ELR (cell line): Measurements from ENCODE around the gene CLEC4M.
A peak's percentile ranks its signal among the peaks of the same experiment; 100 is the strongest.
"Not testable (repeated sequence)": the region's sequence is repeated elsewhere in the genome, so short reads cannot be mapped to it uniquely, and the experiment has no call there.

Experiments used
- DNase-seq: peaks from one replicate; pipeline ENCODE4 v3.0.0-alpha.2; 2015; ENCODE audit warnings: low read depth

CLEC4M gene

GRCh38 chr19:7742575-7742974 is 20.5 kb upstream of the CLEC4M start:
- no peak for DNase-seq

- DNase-seq: no peak
These were observed 20.1 kb upstream of the CLEC4M start for GRCh38 chr19:7742991-7743390.

- DNase-seq: no peak
These were observed 19.6 kb upstream of the CLEC4M start for GRCh38 chr19:7743425-7743841.

GRCh38 chr19:7744199-7744786 is 18.8 kb upstream of the CLEC4M start:
- no peak for DNase-seq

DNA sequence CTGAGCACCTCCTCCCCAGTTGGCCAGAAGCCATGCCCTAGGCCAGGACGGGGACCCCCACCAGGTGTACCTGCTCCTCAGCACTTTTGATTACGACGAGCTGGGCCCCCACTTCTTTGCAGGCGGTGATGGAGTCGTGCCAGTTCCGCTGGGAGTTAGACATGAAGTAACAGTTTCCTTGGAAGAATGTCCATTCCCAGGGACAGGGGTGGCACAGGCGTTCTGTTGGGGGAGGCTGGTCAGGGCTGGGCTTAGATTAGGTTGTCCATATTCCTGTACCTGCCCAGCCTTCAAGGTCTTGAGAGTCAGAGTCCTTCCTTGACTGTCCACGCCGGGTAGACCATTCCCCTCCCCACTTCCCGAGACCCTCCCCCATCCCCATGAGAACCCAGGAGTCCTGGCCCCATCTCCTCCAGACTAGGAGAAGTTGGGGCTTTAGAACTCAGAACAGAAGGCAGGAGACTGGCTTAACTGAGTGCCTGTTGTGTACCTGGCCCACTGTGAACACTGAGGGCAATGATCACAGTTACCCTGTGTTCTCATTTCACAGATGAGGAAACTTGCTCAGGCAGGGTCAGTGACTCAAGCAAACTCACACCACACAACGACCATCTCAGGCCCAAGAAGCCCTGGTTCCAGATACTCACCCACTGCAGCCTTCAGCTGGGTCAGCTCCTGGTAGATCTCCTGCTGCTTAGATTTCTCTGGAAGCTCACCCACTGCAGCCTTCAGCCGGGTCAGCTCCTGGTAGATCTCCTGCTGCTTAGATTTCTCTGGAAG is 18.0 kb upstream of the CLEC4M start:
- no peak for DNase-seq

DNA sequence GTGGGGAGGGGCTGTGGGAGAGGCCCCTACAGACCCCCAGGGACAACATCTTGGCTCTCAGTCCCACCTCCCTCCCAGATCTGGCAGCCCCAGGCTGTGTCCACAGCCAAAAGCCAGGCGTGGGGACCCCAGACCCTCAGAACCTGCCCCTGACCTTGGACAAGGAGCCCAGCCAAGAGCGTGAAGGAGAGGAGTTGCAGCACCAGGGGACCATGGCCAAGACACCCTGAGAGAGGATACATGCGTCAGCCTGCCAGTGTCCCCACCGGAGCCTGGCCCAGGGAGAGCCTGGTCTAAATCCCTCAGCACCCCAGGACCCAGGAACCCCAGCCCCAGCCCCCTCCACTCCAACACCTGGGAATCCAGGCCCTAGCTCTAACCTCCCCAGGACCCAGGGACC is 16.7 kb upstream of the CLEC4M start:
- not testable (repeated sequence) for DNase-seq

GRCh38 chr19:7746903-7747884 is 15.8 kb upstream of the CLEC4M start, which contains the start of gene CD209:
TSS of gene CD209 (minus strand) at chr19:7747534. CDS start at chr19:7747511, 23 bp downstream.
- no peak for DNase-seq

GRCh38 chr19:7748171-7748570 is 14.9 kb upstream of the CLEC4M start:
- DNase-seq: no peak

DNA sequence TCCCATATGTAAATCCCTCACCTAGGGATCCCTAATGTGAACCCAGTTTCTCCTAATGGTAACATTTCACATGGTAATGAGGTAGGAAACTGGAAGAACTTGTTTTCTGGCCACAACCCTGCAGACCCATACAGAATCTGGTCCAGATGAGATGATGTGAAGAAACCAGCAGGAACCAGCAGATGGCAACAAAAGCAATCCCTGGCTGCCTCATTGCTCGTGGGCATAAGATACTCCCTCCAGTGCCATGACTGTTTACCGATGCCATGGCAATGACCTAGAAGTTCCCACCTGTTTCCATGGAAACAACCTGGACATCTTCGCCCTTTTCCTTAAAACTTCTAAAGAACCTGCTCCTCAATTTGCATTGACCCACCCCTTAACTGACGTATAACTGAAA is 14.3 kb upstream of the CLEC4M start:
- DNase-seq: peak; percentile 59

GRCh38 chr19:7751157-7751783 is 11.8 kb upstream of the CLEC4M start:
- peak; percentile 39 for DNase-seq

GRCh38 chr19:7756258-7756657 is 6.8 kb upstream of the CLEC4M start:
- no peak for DNase-seq

GRCh38 chr19:7757358-7757757 is 5.7 kb upstream of the CLEC4M start:
- no peak for DNase-seq

DNA sequence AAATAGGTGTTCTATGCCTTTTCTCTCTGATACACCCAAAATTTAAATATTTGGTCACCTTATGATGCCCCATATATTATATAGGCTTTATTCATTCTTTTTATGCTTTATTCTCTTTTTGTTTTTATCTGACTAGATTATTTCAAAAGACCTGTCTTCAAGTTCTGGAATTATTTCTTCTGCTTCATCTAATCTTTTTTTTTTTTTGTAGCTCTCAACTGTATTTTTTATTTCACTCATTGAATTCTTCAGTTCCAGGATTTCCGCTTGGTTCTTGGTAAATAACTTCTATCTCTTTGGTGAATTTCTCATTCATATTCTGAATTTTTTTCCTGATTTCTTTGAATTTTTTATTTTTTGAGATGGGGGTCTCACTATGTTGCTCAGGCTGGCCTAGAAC is 3.9 kb upstream of the CLEC4M start:
- DNase-seq: no peak

DNA sequence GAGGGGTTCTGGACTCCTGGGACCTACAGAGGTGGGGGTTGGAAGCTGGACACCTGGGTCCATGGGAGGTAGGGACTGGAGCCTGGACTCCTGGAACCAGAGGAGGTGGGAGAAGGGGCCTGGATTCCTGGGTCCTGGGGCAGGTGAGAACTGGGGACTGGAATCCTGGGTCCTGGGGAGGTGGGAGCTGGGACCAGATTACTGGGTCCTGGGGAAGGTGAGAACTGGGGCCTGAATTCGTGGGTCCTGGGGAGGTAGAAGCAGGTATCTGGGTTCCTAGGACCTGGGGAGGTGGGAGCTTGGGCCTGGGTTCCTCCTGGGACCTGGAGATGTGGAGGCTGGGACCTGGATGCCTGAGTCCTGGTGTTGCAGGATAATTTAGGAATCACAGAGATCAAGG is 653 bp downstream of the CLEC4M start:
- no peak for DNase-seq

GRCh38 chr19:7764157-7764556 is 1.1 kb downstream of the CLEC4M start:
- not testable (repeated sequence) for DNase-seq

DNA sequence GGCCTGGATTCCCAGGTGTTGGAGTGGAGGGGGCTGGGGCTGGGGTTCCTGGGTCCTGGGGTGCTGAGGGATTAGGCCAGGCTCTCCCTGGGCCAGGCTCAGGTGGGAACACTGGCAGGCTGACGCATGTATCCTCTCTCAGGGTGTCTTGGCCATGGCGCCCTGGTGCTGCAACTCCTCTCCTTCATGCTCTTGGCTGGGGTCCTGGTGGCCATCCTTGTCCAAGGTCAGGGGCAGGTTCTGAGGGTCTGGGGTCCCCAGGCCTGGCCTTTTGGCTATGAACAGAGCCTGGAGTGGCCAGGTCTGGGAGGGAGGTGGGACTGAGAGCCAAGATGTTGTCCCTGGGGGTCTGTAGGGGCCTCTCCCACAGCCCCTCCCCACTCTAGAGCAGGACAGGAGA is 2.0 kb downstream of the CLEC4M start:
- DNase-seq: not testable (repeated sequence)

DNA sequence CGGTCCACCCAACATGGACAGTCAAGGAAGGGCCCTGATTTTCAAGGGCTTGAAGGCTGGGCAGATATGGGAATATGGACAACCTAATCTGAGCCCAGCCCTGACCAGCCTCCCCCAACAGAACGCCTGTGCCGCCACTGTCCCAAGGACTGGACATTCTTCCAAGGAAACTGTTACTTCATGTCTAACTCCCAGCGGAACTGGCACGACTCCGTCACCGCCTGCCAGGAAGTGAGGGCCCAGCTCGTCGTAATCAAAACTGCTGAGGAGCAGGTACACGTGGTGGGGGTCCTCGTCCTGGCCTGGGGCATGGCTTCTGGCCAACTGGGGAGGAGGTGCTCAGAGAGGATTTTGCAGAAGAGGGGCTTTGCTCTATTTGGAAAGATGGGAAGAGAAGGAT is 3.5 kb downstream of the CLEC4M start:
- DNase-seq: no peak

DNA sequence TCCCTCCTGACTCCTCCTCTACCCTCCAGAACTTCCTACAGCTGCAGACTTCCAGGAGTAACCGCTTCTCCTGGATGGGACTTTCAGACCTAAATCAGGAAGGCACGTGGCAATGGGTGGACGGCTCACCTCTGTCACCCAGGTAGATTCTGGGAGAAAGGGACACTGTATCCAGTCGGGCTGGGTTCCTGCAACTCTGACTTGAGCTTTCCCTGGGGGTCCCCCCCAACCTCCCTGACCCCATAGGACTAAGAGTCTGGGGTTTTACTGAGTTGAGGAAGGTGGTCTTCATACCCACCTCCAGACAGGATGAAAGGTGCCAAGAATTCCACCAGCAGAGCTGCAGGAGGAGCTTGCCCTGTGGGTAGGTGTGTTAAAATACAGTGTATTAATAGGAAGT is 4.4 kb downstream of the CLEC4M start:
- DNase-seq: no peak

GRCh38 chr19:7769171-7769570 is 6.1 kb downstream of the CLEC4M start:
- DNase-seq: no peak

DNA sequence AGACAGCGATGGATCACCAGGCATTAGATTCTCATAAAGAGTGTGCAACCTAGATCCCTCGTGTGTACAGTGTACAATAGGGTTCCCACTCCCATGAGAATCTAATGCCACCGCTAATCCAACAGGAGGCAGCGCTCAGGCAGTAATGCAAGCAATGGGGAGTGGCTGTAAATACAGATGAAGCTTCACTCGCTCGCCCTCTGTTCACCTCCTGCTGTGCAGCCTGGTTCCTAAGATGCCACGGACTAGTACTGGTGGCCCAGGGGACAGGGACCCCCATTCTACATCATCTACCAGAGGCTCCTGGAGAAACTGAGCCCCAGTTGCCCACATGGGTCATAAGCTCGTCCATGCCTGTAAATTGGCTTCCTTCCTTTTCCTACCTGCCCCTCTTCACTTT is 8.0 kb downstream of the CLEC4M start:
- DNase-seq: no peak

DNA sequence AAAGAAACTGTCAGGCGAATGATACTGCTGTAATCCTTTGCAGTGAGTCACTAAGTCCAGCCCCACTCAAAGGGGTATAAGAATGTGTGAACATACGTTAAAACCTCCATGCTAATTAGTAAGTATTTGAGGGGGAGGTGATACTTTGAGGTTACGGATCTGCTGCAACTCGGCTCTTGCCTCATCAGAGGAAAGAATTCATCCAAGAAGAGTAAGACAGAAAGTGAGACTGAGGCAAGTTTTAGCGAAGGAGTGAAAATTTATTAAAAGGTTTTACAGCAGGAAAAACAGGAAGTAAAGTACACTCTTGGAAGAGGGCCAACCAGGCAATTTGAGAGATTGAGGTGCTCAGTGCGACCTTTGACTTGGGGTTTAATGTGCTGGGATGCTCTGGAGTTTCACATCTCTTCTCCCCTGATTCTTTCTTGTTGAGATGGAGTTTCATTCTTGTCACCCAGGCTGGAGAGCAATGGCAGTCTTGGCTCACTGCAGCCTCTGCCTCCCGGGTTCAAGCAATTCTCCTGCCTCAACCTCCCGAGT is 9.8 kb downstream of the CLEC4M start:
- peak; percentile 33 for DNase-seq

DNA sequence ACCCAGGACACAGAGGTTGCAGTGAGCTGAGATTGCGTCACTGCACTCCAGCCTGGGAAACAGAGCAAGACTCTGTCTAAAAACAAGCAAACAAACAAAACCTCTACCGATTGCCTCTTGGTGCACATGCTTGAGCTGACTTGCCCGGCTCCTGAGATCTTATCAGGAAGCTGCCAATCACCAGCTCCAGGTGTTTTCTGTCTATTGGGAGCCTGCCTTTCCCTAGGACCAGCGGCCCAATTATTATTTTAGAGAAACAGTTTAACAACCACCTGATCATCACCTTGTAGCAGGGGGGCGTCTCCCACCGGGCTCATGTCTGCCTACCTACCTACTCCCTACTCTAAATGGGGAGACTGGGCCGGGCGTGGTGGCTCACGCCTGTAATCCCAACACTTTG is 10.8 kb downstream of the CLEC4M start:
- DNase-seq: no peak
